Lung (tissue), 12 donors: ENCODE measurements around the gene TOLLIP. TPM values are rescaled to one million over a fixed set of nuclear protein-coding genes. Genes with fewer than 3 reads are reported as not detected.
"Not testable (repeated sequence)": the region's sequence is repeated elsewhere in the genome, so short reads cannot be mapped to it uniquely, and the experiment has no call there.

ENCODE experiments used
- ATAC-seq: fragments of 200-7000 bp; cut with Tn5 transposase; one replicate; pipeline ENCODE4 v1.9.1; 2020; ENCODE audit warnings: moderate number of reproducible peaks; ENCODE audit not compliant: insufficient read depth, low FRiP score
- DNase-seq, 3 donors: peaks; one replicate each; pipeline ENCODE4 v3.0.0-alpha.2; 2013 to 2017
- H3K27ac ChIP-seq, 2 donors: one replicate each; pipeline ENCODE4 v1.5.1; 2013; ENCODE audit warnings: mild to moderate bottlenecking in 2 of 2, moderate library complexity in 2 of 2, control low read depth in 1 of 2, inconsistent platforms in 1 of 2, low read depth in 1 of 2, low read length in 1 of 2
- H3K27me3 ChIP-seq, 3 donors: one replicate each; pipeline ENCODE4 v1.5.1; 2013; ENCODE audit warnings: low read length in 2 of 3; ENCODE audit not compliant: control insufficient read depth in 3 of 3, insufficient read depth in 3 of 3
- H3K36me3 ChIP-seq, 4 donors: one replicate each; pipeline ENCODE4 v1.5.1; 2013; ENCODE audit warnings: low read length in 4 of 4, mild to moderate bottlenecking in 1 of 4, moderate library complexity in 1 of 4; ENCODE audit not compliant: control insufficient read depth in 4 of 4, insufficient read depth in 4 of 4
- H3K4me1 ChIP-seq, 5 donors: one replicate each; pipeline ENCODE4 v1.5.1; 2013; ENCODE audit warnings: low read length in 5 of 5, mild to moderate bottlenecking in 2 of 5, moderate library complexity in 1 of 5; ENCODE audit not compliant: control insufficient read depth in 5 of 5, insufficient read depth in 5 of 5
- H3K4me3 ChIP-seq: one replicate; pipeline ENCODE4 v1.5.1; 2013; ENCODE audit warnings: mild to moderate bottlenecking, control low read depth, moderate library complexity
- H3K9ac ChIP-seq, 2 donors: one replicate each; pipeline ENCODE4 v1.5.1; 2013; ENCODE audit warnings: low read length in 2 of 2, control low read depth in 1 of 2; ENCODE audit not compliant: insufficient read depth in 1 of 2
- H3K9me3 ChIP-seq, 4 donors: one replicate each; pipeline ENCODE4 v1.5.1; 2013; ENCODE audit warnings: low read length in 3 of 4, mild to moderate bottlenecking in 1 of 4, moderate library complexity in 1 of 4; ENCODE audit not compliant: control insufficient read depth in 4 of 4, insufficient read depth in 3 of 4
- CTCF ChIP-seq: IDR thresholded peaks from 2 replicates; pipeline ENCODE4 v1.5.1; 2012; ENCODE audit warnings: mild to moderate bottlenecking; ENCODE audit errors: control extremely low read depth, extremely low read depth
- whole genome bisulfite sequencing, 2 donors: extraction: QIAGEN DNeasy Blood & Tissue Kit; methylation state at CpG; one replicate each; pipeline ENCODE4 v1.1.7; 2013; 5-methylcytosine and 5-hydroxymethylcytosine counted together
- polyA plus RNA-seq, 2 donors: library from polyadenylated mRNA; stranded (reverse); fragments of 200-250 nt; gene quantifications; one replicate each; pipeline ENCODE4 v1.2.1, GENCODE V29; 2013
- total RNA-seq, 2 donors: library from RNA; depleted of rRNA in 1 of 2; stranded (reverse); fragments of >200 nt in 1 of 2; gene quantifications; one replicate each; pipeline ENCODE4 v1.2.1, GENCODE V29; 2014 to 2021
- donor health status: control.
- donor health status: control.
- donor health status: Bipolar disorder and iron deficiency.
- donor health status: healthy.
- donor health status: DM: yes; HTN: yes; CAD: no.

The TOLLIP gene
- total and polyA plus RNA-seq, 4 donors, result 26.9 to 79.4 (median 43.4) TPM

GRCh38 chr11:1242751-1243150 lies 66.7 kb downstream of the TOLLIP start:
- not testable (repeated sequence) for H3K27me3 ChIP-seq, H3K4me3 ChIP-seq, H3K4me1 ChIP-seq, ATAC-seq, H3K27ac ChIP-seq, DNase-seq, H3K36me3 ChIP-seq, H3K9ac ChIP-seq
- H3K9me3 ChIP-seq, result peaks cover 0 to 12% (median 0%) of the 10 kb centered on the region in 4 donors
- 92 to 93% methylated on average over 8 to 9 of the region's 11 CpGs for WGBS, 2 donors

- no peak for TF ChIP-seq CTCF
- H3K36me3 ChIP-seq, result no peaks in the 10 kb centered on the region
- H3K9me3 ChIP-seq, result peaks cover 0 to 12% (median 0%) of the 10 kb centered on the region in 4 donors
- H3K4me1 ChIP-seq, result no peaks in the 10 kb centered on the region
- ATAC-seq (no peak), DNase-seq (no peak)
- 95 to 97% methylated on average over 18 to 20 of the region's 20 CpGs for WGBS, 2 donors
- no peaks in the 10 kb centered on the region for H3K27me3 ChIP-seq
- no peak overlapping the region for H3K9ac ChIP-seq
- H3K27ac ChIP-seq, result no peak overlapping the region
- H3K4me3 ChIP-seq, result no peak overlapping the region
Observed at GRCh38 chr11:1242289-1242688, 67.1 kb downstream of the TOLLIP start.

- no peak for ATAC-seq
- WGBS, 2 donors, result 95 to 96% methylated on average over 20 of the region's 20 CpGs
- no peak for TF ChIP-seq CTCF
- no peak for DNase-seq
- no peak overlapping the region for H3K27ac ChIP-seq
- no peak overlapping the region for H3K9ac ChIP-seq
- H3K36me3 ChIP-seq, result no peaks in the 10 kb centered on the region
- H3K4me3 ChIP-seq, result no peak overlapping the region
- peaks cover 0 to 12% (median 0%) of the 10 kb centered on the region in 4 donors for H3K9me3 ChIP-seq
- H3K27me3 ChIP-seq, result no peaks in the 10 kb centered on the region
- H3K4me1 ChIP-seq, result no peaks in the 10 kb centered on the region
Observed at GRCh38 chr11:1241706-1242105, 67.7 kb downstream of the TOLLIP start.

GRCh38 chr11:1240771-1241170 lies 68.7 kb downstream of the TOLLIP start:
- ATAC-seq (no peak), DNase-seq (no peak)
- H3K27me3 ChIP-seq, result no peaks in the 10 kb centered on the region
- H3K4me1 ChIP-seq, result no peaks in the 10 kb centered on the region
- H3K27ac ChIP-seq, result no peak overlapping the region
- peaks cover 0 to 12% (median 0%) of the 10 kb centered on the region in 4 donors for H3K9me3 ChIP-seq
- no peak overlapping the region for H3K9ac ChIP-seq
- H3K36me3 ChIP-seq, result no peaks in the 10 kb centered on the region
- WGBS, 2 donors, result 95% methylated on average over 23 to 25 of the region's 25 CpGs
- TF ChIP-seq CTCF, result no peak
- no peak overlapping the region for H3K4me3 ChIP-seq
